ENCODE results near the gene SUPT3H.

- TF ChIP-seq CTCF (IDR thresholded peaks at IDR 0.05), result no peak
- no peak for TF ChIP-seq EZH2 (IDR thresholded peaks at IDR 0.05; ENCODE audit: borderline replicate concordance, insufficient read depth, low read depth, low read length, poor library complexity, severe bottlenecking)
Measured at GRCh38 chr6:45275358-45275757, 102.4 kb downstream of the SUPT3H start.

All from B cell (primary cell).